Non-pigmented ciliary epithelial cell (primary cell): Measurements from ENCODE around the gene AZIN2.
"Not testable (repeated sequence)": the region's sequence is repeated elsewhere in the genome, so short reads cannot be mapped to it uniquely, and the experiment has no call there.

Experiments used
- DNase-seq: peaks from one replicate; pipeline ENCODE4 v3.0.0-alpha.2; 2010; ENCODE audit warnings: low read depth

AZIN2 gene

DNA sequence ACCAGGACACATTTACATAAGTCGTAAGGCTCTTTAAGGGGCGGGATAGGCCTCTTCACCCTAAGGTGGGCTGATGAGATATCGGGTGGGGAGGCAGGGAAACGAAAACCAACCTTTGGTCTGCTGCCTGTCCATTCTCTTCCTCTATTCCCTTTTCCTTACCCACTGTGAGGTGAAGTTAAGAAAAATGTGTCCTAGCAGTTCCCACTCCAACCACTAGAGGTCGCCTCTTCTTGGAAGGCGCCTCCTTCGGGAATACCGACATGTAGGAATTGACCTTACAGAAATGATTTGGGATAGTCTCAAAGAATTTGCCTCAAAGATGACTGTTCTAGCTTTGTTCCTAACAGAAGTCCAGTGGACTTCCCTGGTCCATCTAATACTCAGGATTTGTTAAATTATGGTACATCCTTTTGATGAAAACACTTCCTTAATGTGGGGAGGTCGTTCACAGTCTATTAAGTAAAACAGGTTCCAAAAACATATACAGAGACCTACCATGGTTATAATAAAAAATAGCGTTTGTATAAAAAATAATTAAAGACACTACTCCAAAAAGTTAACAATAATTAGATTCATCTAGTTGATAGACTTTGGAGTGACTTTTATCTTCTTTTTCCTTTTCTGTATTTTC, 14.1 kb downstream of the AZIN2 start:
- no peak for DNase-seq

DNA sequence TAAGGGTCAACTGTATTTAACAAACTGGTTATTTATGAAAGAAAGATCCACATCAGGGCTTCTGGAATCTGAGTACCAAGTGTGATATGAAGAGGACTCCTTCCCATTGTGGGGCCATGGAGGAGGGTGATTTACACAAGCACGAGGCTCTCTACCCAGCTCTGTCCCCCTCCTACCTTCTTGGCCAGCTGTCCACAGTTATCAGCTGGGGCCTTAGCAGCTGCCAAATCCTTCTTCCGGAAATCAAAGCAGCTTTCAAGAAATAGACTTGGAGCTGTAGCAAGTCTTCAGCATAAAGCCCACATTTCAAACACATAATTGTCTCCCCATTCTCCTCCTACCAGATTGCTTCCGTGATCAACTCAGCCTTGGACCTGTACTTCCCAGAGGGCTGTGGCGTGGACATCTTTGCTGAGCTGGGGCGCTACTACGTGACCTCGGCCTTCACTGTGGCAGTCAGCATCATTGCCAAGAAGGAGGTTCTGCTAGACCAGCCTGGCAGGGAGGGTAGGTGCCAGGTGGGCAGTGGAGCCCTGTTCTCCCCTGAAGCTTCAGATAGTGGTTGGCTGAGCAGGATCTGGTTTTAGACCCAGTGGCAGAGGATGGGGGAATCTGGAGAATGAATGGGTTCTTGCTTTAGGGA, 15.5 kb downstream of the AZIN2 start:
- DNase-seq, result no peak

DNA sequence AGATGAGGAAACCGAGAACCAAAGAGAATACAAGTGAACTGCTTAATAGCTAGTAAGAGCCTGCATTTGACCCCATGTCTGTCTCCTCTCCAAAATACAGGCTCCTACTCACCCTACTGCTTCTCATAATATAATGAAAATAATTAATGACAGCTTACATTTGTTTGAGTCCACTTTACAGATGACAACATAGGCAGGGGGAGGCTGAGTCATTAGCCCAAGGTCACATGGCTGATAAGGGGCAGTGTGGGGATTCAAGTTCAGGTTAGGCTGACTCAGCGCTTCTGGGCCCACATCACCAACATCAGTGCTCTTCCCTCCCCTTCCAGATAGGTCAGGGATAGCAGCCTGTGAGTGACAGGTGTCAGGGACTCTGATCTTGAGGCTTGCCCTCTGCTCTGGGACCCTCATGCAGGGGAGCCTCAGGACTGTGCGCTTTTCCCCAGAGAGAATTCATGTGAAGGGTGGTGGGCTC, 16.2 kb downstream of the AZIN2 start:
- no peak for DNase-seq

DNA sequence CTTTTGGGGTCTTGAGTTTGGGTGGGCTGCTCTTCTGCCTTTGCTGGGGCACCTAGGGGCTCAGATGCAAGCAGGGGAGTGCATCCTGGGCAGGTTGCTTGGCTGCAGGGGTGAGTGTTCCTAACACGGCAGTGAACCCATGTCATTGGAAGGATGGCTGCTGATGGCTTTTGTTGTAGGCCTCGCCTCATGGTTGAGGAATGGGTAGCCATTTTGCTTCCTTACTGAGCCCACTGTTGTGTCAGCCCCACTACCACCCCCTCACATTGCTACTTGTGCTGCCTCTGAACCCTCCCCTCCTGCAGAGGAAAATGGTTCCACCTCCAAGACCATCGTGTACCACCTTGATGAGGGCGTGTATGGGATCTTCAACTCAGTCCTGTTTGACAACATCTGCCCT, 16.8 kb downstream of the AZIN2 start:
- DNase-seq, result no peak

DNA sequence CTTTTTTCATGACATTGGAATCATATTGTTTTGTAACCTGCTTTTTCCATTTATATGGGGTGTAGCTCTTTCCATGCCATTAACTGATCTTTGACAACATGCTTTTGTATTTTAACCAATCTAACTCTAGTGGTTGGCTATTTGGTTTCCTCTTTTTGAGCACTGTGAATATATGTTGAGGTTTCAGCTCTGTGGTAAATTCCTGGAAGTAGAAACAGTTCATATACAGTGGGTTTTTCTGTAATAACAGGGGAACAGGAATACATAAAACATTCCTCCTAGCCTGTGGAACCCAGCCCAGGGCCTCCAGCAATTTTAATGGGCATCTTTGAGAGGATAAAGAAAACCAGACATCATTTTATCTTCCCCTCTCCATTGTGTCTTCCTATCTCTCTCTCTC, 17.4 kb downstream of the AZIN2 start:
- DNase-seq, result no peak

DNA sequence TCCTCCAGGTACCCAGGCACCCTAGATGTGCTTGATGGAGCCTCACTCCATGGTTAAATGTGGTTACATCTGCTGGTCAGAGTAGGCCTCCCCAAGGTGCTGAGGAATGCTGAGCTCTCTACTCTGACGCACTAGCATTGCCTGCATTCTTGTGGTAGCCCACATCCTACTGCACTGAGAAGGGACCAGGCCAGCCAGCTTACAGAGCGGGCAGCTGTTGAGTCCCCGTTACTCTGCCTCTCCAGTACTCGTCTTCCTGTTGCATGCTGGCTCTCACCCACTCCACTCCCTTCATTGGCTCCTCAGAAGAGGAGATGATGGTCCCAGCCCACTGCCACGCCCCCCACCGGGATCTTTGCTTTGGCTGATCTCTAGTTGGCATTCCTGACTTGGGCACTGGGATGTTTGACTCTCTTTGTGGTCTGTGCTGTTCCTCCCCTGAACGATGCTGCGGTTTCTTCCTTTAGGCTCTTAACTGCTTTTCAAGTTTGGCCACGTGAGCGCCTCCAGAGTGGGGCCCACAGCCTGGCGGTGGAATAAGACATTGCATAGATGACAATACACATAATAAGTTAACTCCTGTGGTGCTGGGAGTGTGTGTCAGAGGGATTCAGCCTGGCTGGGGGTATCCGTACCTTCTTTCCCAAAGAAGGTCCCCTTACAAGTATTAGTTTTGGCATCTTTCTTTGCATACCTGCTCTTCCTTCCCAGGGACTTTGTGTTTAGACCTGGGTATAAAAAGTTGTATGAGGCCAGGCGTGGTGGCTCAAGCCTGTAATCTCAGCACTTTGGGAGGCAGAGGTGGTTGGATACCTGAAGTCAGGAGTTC, 18.6 kb downstream of the AZIN2 start:
- peak; percentile 100 for DNase-seq

DNA sequence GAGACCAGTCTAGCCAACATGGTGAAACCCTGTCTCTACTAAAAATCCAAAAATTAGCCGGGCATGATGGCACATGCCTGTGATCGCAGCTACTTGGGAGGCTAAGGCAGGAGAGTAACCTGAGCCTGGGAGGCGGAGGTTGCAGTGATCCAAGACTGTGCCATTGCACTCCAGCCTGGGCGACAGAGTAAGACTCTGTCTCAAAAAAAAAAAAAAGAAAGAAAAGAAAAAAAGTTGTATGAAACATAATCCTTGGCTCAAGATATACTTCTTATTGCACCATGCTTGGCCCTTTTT, 19.1 kb downstream of the AZIN2 start:
- not testable (repeated sequence) for DNase-seq

DNA sequence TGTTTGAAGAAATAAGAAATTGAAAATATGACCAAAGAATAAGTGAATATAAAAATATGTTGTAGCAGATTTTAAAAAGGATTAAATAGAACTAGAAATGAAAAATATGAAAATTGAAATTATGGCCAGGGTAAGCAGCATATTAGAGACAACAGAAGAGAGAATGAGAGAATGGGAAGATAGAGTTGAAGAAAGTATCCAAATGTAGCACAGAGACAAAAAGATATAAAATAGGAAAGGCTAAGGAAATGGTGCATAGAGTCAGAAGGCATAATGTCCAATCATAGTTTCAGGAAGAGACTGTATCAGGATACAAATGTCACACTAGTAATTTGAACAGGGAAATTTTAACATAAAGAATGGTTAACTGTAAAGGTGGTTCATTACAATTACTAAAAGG, 29.5 kb downstream of the AZIN2 start:
- no peak for DNase-seq

DNA sequence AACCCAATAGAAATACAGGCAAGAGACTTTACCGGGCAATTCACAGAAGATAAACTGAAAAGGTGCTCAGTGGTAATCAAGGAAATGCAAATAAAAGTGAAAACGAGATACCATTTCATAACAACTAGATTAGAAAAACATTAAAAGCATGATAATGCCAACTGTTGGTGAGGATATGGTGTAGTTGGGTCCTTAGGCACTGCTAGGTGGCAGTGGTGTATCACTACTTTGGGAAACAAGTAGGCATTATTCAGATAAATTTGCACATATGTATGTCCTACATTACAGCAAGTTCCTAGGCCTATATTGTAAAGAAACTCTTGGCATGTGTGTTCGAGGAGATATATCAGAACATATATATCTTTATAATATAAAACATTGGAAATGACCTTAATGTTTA, 31.0 kb downstream of the AZIN2 start:
- DNase-seq, result no peak

DNA sequence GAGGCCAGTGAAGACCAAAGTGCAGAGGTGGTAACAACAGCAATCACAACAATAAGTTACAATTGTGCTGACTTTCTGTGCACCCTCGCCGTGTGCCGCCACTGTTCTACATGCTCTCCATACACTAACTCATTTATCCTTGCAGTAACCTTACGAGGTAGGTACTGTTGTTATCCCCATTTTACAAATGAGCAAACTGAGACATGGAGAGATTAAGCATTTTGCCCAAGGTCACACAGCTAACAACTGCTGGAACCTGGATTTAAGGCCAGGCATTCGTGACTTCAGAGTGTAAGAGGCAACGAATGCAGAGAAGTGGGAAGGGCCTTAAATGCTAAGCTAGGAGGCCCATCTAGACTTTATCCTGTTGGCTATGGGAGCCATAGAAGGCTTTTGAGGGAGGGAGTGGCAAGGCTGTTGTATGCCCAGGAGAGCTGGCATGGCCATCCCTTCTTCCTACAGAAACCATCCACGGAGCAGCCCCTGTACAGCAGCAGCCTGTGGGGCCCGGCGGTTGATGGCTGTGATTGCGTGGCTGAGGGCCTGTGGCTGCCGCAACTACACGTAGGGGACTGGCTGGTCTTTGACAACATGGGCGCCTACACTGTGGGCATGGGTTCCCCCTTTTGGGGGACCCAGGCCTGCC, 36.6 kb downstream of the AZIN2 start:
- DNase-seq, result no peak

DNA sequence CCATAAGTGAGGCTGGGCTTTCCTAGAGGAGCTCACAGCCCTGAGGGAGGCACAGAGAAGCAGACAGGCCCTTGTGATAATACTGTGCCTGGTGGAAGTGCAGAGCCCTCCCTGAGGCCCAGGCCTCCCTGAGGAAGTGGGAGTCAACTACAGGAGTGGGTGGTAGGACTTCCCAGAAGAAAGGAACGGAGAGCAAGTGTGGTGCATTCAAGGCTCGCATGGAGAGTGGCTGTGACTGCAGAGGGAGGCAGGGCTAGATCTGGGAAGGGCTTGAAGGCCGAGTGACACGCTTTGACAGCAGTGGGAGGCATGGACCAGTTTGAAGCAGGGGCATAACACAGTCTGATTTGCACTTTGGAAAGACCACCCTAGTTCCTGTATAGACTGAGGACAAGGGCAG, 37.3 kb downstream of the AZIN2 start:
- DNase-seq, result no peak

DNA sequence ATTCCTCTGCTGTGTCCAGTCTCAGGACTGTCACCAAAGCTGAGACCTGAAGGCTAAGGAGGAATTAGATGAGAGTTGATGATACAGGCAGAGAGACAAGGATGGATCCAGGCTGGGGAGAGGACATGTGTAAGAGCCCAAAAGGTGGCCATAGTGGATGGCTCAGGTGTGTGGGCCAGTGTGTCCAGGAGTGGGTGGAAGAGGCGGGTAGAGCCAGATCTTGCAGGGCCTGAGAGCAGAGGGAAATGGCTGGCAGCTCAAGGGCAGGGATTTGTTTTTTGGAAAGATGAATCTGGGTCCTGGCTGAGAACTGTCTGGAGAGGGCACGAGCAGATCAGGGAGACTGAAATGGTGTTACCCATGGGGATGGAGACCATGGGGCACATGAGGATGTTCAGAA, 38.1 kb downstream of the AZIN2 start:
- DNase-seq, result no peak

DNA sequence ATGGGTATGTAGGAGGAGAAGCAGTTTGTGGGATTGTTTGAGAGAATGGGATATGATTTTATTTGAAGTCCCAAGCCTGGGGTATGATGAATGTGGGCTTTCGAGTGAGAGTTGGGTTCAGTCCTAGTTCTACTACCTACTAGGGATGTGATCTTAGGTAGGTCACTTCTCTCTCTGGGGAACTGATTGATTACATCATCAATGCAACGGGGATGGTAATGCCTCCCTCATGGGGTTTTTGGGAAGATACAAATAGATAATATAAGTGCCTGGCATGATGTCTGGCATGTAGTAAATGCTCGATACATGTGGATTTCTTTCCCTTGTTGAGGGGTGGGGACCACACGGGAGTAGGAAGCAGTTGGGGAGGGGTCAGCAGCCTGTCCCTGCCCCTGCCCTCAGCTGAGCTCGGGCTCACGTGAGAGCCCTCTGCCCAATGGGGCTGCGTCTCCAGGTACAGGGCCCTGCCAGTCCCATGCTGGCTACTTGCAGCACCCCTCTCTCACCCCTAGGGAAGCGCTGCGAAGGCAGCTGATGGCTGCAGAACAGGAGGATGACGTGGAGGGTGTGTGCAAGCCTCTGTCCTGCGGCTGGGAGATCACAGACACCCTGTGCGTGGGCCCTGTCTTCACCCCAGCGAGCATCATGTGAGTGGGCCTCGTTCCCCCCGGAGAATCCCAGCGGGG, 38.7 kb downstream of the AZIN2 start:
- DNase-seq, result no peak

DNA sequence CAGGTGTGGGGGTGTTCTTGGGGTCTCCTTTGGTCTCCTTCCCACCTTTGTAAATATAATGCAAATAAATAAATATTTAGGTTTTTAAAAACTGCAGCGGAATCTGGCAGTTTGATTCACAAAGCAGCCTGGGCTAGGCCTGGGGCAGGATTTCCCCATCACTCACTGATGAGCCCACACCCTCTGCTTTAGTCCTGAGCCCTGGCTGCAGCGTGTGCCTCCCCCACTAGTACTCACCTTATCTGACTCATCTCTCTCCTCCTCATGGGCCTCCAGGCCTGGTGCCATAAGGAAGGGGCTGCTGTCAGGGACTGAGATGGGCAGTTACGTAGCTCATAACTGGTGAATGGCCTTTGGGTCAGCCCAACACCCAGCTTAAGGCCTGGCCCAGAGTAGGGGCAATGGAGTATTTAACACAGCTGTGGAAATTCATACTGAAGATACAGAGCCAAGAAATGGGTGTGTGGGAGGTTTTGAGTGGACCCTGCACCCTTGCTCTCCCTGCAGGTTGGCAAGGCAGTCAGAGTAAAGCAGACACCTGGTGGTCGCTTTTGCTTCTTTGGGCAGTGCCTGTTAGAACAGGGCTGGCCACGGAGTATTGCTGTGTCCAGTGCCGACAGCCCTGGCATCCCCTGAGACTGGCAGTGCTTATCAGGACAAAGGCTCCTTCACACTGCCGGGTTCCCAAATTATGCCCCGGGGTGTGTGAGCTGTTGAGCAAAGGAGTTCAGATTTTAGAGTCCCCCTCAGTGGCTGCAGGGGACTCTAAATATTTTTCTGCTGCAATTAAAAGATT, 39.7 kb downstream of the AZIN2 start:
- no peak for DNase-seq

DNA sequence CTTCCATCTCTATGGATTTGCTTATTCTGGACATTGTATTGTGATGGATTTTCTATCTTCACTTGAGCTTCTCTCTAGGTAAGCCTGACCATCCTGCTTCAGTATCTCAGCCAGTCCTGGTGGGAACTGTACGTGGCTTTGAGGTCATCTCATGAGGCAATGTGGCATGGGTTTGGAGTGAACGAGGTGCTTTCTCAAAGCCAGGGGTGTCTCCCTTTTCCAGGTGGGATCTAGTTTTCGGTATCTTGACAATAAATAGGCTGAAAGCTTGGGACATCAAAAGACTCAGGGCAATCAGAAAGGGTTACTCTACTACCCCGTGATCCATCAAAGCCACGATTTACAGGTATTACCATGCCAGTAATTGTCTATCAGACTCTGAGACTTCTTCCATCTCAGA, 40.8 kb downstream of the AZIN2 start:
- no peak for DNase-seq

DNA sequence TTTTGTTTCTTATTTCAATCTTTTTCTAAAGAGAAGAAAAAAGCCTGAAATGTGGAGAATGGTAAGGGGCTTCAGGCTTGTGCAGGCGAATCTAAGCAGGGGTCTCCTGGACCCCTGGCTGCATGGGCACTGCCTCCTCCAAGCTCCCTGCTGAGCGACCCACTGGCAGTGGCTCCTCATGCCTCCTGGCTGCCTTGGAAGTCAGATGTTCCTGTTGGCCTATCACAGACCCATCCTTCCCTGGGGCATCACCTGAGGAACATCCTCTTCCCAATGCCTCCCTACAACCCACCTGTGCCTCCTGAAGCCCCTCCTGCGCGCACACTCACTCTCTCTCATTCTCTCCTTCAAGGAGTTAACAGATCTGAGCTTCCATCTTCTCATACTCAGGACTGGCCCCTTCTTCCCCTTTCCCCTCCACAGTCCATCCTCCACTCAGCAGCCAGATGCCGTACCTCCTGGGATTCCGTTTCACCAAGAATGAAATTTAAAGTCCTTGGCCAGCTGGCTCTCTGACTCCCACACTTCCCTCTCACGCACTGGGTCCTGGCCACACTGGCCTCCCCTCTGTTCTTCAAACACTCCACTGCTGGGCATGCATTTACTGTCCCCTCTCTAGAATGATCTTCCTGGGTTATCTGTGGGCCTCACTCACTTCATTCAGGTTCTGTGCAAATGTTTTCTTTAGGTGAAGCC, 41.7 kb downstream of the AZIN2 start:
- no peak for DNase-seq

DNA sequence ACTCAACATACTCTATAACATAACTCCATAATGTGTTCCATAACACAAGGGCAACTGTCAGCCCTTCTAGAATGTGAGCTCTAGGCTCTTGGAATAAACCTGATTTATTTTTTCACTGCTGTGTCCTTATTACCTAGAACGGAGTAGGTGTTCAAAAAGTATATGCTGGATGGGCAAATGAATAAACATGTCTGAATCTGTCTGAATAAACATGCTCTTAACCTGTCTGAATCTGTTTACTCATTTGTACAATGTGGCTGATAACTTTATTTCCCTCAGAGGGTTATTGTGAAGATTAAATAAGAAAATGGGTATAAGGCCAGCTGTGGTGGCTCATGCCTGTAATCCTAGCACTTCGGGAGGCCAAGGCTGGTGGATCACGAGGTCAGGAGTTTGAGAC, 42.3 kb downstream of the AZIN2 start:
- no peak for DNase-seq

DNA sequence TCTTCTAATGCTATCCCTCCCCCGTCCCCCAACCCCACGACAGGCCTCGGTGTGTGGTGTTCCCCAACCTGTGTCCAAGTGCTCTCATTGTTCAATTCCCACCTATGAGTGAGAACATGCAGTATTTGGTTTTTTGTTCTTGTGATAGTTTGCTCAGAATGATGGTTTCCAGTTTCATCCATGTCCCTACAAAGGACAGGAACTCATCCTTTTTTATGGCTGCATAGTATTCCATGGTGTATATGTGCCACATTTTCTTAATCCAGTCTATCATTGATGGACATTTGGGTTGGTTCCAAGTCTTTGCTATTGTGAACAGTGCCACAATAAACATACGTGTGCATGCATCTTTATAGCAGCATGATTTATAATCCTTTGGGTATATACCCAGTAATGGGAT, 43.7 kb downstream of the AZIN2 start:
- not testable (repeated sequence) for DNase-seq

DNA sequence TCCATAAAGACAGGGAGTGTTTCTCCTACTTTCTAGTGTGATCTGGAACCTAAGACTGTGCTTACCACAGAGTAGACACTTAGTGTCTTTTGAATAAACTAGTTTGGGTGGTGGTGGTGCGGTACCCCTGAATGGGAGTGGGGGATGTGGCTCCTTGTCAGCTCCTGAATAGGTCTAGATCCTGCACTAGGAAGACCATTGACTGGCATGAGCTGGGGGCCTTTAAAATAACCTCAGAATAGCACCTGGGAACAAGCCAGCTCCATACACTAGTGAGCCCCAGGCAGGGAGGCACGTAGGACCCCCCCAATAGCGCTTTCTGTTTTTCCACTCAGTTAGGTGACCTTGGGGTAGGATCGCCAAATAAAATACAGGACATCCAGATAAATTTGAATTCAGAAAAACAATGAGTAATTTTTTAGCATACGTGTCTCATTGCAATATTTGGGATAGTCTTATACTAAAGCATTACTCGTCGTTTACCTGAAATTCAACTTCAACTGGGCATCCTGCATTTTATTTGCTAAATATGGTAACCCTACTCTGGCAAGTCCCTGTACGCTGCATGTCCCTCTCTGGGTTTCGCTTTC, 45.6 kb downstream of the AZIN2 start:
- no peak for DNase-seq

DNA sequence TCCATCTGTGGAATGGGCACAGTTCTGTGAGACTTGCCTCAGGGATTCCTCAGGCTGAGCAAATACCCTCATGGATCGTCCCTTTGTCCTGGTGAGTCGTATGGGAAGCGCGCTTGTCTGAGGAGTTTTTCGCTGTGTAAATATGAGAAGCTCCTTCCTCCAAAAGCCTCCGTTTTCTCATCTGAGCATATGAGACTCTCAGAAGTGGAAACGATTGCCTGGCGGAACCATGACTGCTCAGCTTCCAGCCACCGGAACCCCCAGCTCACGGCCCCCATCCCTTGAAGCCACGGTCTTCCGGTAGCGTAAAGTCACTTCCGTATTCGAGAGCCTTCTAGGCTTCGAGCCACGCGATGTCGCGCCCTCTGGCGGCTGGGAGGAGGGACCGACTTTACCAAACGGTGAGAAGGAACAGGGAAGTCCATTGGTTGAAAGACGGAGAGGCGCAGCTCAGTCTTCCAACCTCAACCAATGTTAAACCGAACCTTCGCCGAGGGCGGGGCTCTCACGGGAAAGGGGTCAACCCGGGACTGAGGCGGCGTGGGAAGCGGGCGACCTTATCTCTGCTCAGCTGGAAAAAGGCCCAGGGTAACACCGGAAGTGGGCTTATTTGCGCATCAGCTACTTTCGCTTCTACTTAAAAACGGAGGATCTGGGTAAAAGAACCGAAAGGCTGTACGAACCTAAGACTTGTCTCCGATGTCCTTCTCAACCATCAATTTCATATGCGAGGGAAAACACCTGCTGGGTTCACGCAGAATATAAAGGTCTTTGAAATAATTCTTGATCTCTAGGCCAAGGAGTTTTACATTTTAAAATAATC, 46.3 kb downstream of the AZIN2 start:
- peak; percentile 95 for DNase-seq
